Spleen (tissue), 11 donors: ENCODE measurements around the gene ILF2. TPM values are rescaled to one million over a fixed set of nuclear protein-coding genes. Genes with fewer than 3 reads are reported as not detected.
A peak's percentile ranks its signal among the peaks of the same experiment; 100 is the strongest.

Experiments
- DNase-seq: peaks from one replicate; pipeline ENCODE4 v3.0.0-alpha.2; 2020
- H3K27ac ChIP-seq, 8 donors: fragments of 200-600 bp; sonication (generic) in 7 of 8; 1 replicate in 4 of 8; 2 replicates in 4 of 8; pipeline versions ENCODE4 v1.5.0 to v1.8.0; 2016 to 2021; ENCODE audit warnings: inconsistent platforms in 4 of 8, mild to moderate bottlenecking in 4 of 8, moderate library complexity in 1 of 8
- H3K27me3 ChIP-seq, 7 donors: fragments of 200-600 bp; sonication (generic) in 6 of 7; replicated peaks in 1 of 7; 1 replicate in 4 of 7; 2 replicates in 3 of 7; pipeline versions ENCODE4 v1.5.0 to v1.8.0; 2016 to 2021; ENCODE audit warnings: inconsistent platforms in 3 of 7, mild to moderate bottlenecking in 1 of 7
- H3K36me3 ChIP-seq, 6 donors: fragments of 200-600 bp; sonication (generic) in 5 of 6; 1 replicate in 4 of 6; 2 replicates in 2 of 6; pipeline versions ENCODE4 v1.5.0 to v1.8.0; 2016 to 2021; ENCODE audit warnings: inconsistent platforms in 2 of 6
- H3K4me1 ChIP-seq, 6 donors: fragments of 200-600 bp; sonication (generic) in 5 of 6; 1 replicate in 3 of 6; 2 replicates in 3 of 6; pipeline versions ENCODE4 v1.5.0 to v1.8.0; 2016 to 2021; ENCODE audit warnings: inconsistent platforms in 3 of 6
- H3K4me3 ChIP-seq, 8 donors: fragments of 200-600 bp; sonication (generic) in 7 of 8; 1 replicate in 4 of 8; 2 replicates in 4 of 8; pipeline versions ENCODE4 v1.5.0 to v1.8.0; 2016 to 2021; ENCODE audit warnings: inconsistent platforms in 4 of 8, mild to moderate bottlenecking in 4 of 8, moderate library complexity in 2 of 8
- H3K9me3 ChIP-seq, 8 donors: fragments of 200-600 bp; sonication (generic) in 7 of 8; 1 replicate in 4 of 8; 2 replicates in 4 of 8; pipeline versions ENCODE4 v1.5.0 to v1.8.0; 2016 to 2021; ENCODE audit warnings: inconsistent platforms in 4 of 8
- POLR2A ChIP-seq, 3 donors: fragments of 450-650 bp; IDR thresholded peaks; one replicate each; pipeline ENCODE4 v1.5.1; 2017; ENCODE audit warnings: antibody characterized with exemption in 3 of 3, mild to moderate bottlenecking in 1 of 3
- POLR2AphosphoS5 ChIP-seq, 3 donors: sonication (generic); formaldehyde crosslinking; IDR thresholded peaks; one replicate each; pipeline ENCODE4 v1.5.1; 2017; ENCODE audit warnings: antibody characterized with exemption in 3 of 3
- WGBS, 5 donors: extraction: QIAGEN DNeasy Blood & Tissue Kit in 3 of 5; methylation state at CpG; one replicate each; pipeline versions ENCODE4 v1.1.5 to v1.1.7; 2013 to 2018; 5-methylcytosine and 5-hydroxymethylcytosine counted together
- intact Hi-C: fragments of 100-400 bp; cut with DNase I; formaldehyde crosslinking; loops from one replicate; pipeline ENCODE4 v1.15.0; 2023; ENCODE audit warnings: low total_unique reads
- polyA plus RNA-seq, 3 donors: library from polyadenylated mRNA; stranded (reverse); fragments of 200-250 nt; gene quantifications; one replicate each; pipeline ENCODE4 v1.2.1, GENCODE V29; 2013
- total RNA-seq, 7 donors: library from RNA; depleted of rRNA in 3 of 7; stranded (reverse); fragments of >200 nt in 3 of 7; fragmentation: NEBNext Ultra II Directional in 4 of 7; extraction: Animal tissue kit (Norgen Biotek cat#: 25700) in 4 of 7; gene quantifications; one replicate each; pipeline versions ENCODE4 v1.1.0 to v1.2.1, GENCODE V29; 2016 to 2021
- TF ChIP-seq, protein P1 (sequence below), 11 experiments: fragments of 200-600 bp in 7 of 11; fragments of 450-650 bp in 4 of 11; sonication (generic) in 4 of 11; IDR thresholded peaks in 8 of 11; conservative IDR thresholded peaks in 3 of 11; 1 replicate in 7 of 11; 2 replicates in 4 of 11; pipeline versions ENCODE4 v1.4.0 to v1.8.0; 2016 to 2021; ENCODE audit warnings: antibody characterized with exemption in 11 of 11, inconsistent platforms in 4 of 11, mild to moderate bottlenecking in 1 of 11
- donor health status: healthy with polysubstance abuse.
- donor health status: DM: no; HTN: no; CAD: no; lungs with moderate emphysema.
- donor health status: DM: no; HTN: no; CAD: no.
- donor health status: Bipolar disorder and iron deficiency.
- donor health status: healthy.
- donor health status: DM: no; HTN: no; CAD: no.
- donor health status: DM: yes; HTN: yes; CAD: no.

The ILF2 gene
- total and polyA plus RNA-seq, 10 donors = 54.9 to 105 (median 83.9) TPM

DNA sequence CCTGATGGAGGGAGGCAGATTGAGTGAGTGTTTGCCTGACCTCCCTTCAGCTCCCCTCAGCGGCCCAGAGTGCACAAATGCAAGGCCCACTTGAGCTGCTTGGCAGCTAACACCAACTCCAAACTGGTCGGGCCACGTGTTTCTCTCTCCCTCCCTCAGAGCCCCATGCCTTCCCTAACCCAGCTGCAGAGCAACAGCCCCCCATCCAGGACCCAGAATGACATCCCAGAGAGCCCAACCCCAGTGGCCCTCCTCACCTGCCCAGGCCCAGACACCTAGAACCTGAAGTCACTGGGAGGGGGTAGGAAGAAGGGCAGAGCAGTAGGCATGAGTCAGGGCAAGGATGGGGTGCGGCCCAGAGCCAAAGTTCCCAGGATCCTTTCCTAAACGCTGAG is 53.9 kb downstream of the ILF2 start:
- TF ChIP-seq, protein P1, sequence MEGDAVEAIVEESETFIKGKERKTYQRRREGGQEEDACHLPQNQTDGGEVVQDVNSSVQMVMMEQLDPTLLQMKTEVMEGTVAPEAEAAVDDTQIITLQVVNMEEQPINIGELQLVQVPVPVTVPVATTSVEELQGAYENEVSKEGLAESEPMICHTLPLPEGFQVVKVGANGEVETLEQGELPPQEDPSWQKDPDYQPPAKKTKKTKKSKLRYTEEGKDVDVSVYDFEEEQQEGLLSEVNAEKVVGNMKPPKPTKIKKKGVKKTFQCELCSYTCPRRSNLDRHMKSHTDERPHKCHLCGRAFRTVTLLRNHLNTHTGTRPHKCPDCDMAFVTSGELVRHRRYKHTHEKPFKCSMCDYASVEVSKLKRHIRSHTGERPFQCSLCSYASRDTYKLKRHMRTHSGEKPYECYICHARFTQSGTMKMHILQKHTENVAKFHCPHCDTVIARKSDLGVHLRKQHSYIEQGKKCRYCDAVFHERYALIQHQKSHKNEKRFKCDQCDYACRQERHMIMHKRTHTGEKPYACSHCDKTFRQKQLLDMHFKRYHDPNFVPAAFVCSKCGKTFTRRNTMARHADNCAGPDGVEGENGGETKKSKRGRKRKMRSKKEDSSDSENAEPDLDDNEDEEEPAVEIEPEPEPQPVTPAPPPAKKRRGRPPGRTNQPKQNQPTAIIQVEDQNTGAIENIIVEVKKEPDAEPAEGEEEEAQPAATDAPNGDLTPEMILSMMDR (IDR thresholded peaks at IDR 0.05 in 8 of 11, conservative IDR thresholded peaks at IDR 0.05 in 3 of 11) = no peak
- TF ChIP-seq POLR2A (IDR thresholded peaks at IDR 0.05) = no peak
- no peak for TF ChIP-seq POLR2AphosphoS5 (IDR thresholded peaks at IDR 0.05)
- intact Hi-C loops = loop anchor here (5.0 kb wide), 1 partner anchor 45 kb away; no protein-coding TSS in a partner anchor
- peaks cover 12 to 55% (median 34%) of the 10 kb centered on the region in 6 donors for H3K4me1 ChIP-seq
- DNase-seq = no peak
- H3K36me3 ChIP-seq = peaks cover 0 to 14% (median 0%) of the 10 kb centered on the region in 6 donors
- WGBS, 5 donors = 55 to 90% (median 75%) methylated on average over 4 to 5 of the region's 5 CpGs
- H3K27me3 ChIP-seq = no peaks in the 10 kb centered on the region
- no peaks in the 10 kb centered on the region for H3K9me3 ChIP-seq
- H3K4me3 ChIP-seq = no peak overlapping the region
- H3K27ac ChIP-seq = peak overlapping the region in 7 of 8 donors; percentile 22 to 90 (median 48)

DNA sequence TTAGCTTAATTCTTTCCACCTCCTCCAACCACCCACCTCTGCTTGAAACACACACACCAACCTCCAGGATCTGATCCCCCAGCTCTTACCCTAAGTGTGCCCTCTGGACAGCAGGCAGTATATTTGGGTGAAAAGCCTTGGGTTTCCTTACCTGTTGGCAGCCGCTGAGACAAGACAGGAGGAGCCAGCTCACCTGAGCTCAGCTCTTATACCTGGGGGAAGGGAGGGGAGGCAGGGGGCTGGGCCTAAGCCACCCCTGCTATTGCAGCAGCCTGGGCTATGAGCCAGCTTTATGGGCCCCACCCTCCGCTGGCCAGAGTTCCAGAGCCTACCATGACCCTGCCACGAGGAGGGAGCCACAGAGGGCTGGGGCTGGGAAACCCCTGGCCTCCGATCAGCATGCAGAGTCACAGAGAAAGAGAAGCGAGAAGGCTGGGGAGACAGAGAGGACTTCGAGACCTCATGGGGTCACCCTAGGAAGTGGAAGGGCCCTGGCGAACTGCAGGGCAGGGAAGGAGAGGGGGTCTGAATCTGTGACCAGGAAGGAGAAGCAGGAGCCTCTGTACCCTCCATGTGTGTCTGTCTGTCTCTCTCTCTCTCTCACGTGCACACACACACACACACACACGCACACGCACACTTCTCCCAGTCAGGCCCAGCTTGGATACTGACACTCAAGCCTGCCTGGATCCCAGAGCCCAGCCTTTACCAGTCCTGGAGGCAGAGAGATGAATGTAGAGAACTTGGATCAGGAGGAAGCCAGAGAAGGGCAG is 54.5 kb downstream of the ILF2 start, which contains the start of gene S100A14:
Gene S100A14, minus strand, starts transcription at position 182 of the 773 bp plus-strand sequence. CDS start 467 bp downstream, outside the sequence.
- intact Hi-C loops = loop anchor here (5.0 kb wide), 1 partner anchor 44 kb away; no protein-coding TSS in a partner anchor
- peak; percentile 70 for DNase-seq
- Histone ChIP-seq H3K4me1 (peaks cover 12 to 57% (median 34%) of the 10 kb centered on the region in 6 donors), H3K27me3 (no peaks in the 10 kb centered on the region), H3K4me3 (no peak within 1 kb of the TSS), H3K9me3 (no peaks in the 10 kb centered on the region), H3K27ac (peak within 1 kb of the TSS in 7 of 8 donors; percentile 22 to 90 (median 48)), H3K36me3 (peaks cover 0 to 14% (median 0%) of the 10 kb centered on the region in 6 donors)
- TF ChIP-seq POLR2AphosphoS5 (IDR thresholded peaks at IDR 0.05) (peak in 1 of 3 donors; percentile 26), POLR2A (IDR thresholded peaks at IDR 0.05) (no peak)
- TF ChIP-seq, protein P1 (IDR thresholded peaks at IDR 0.05 in 8 of 11, conservative IDR thresholded peaks at IDR 0.05 in 3 of 11) = no peak
- 57 to 74% (median 72%) methylated on average over 9 to 10 of the region's 10 CpGs for WGBS, 5 donors

DNA sequence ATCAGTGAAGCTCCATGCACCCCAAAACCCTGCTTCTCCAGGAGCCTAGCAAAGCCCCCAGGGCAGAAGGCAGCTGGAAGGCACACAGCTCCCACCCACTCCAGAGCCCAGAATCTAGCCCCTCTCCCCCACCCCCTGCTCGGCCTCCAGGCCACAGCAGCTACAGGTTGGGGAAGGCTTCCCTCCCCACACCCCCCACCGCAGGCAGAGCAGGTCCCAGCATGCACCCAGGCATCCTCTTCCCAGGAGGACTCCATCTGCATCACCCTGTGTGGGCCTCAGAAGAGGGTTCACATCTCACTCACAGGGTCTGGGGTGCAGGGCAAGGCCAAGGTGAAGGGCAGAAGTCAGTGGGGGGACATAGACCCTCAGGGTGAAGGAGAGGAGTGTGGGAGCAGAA is 55.4 kb downstream of the ILF2 start:
- Histone ChIP-seq H3K9me3 (no peaks in the 10 kb centered on the region), H3K27ac (peak overlapping the region in 2 of 8 donors; percentile 46 to 90), H3K27me3 (no peaks in the 10 kb centered on the region), H3K4me1 (peaks cover 14 to 66% (median 38%) of the 10 kb centered on the region in 6 donors), H3K36me3 (peaks cover 0 to 14% (median 0%) of the 10 kb centered on the region in 6 donors), H3K4me3 (no peak overlapping the region)
- intact Hi-C loops = loop anchor here (5.0 kb wide), 1 partner anchor 43 kb away; no protein-coding TSS in a partner anchor
- no peak for DNase-seq
- no peak for TF ChIP-seq POLR2A (IDR thresholded peaks at IDR 0.05)
- TF ChIP-seq POLR2AphosphoS5 (IDR thresholded peaks at IDR 0.05) = no peak
- TF ChIP-seq, protein P1 (IDR thresholded peaks at IDR 0.05 in 8 of 11, conservative IDR thresholded peaks at IDR 0.05 in 3 of 11) = no peak
- 83 to 100% (median 93%) methylated on average over 1 to 2 of the region's 2 CpGs for WGBS, 5 donors

DNA sequence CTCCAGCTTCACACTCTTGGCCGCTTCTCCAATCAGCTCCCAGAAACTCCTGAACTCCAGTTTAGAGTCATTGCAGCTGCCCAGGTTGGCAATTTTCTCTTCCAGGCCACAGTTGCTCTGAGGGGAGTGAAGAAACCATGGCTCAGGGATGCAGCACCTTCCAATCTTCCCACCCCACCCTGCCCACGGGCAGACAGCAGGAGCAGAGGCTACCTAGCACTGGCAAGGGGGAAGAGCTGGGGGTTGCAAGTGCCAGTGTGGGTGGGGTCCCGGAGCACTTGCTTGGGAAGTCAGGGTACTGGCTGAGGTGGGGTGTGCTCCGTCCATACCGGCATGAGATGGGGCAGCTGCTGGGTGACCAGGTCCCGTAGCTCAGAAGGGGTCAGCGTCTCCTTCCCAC is 55.9 kb downstream of the ILF2 start:
- peak overlapping the region in 3 of 8 donors; percentile 2 to 90 (median 88) for H3K27ac ChIP-seq
- H3K36me3 ChIP-seq = peaks cover 0 to 10% (median 0%) of the 10 kb centered on the region in 6 donors
- no peak overlapping the region for H3K4me3 ChIP-seq
- no peak for TF ChIP-seq POLR2A (IDR thresholded peaks at IDR 0.05)
- no peak for TF ChIP-seq POLR2AphosphoS5 (IDR thresholded peaks at IDR 0.05)
- WGBS, 5 donors = 88 to 100% (median 93%) methylated on average over 5 to 7 of the region's 7 CpGs
- no peak for DNase-seq
- H3K9me3 ChIP-seq = no peaks in the 10 kb centered on the region
- H3K4me1 ChIP-seq = peaks cover 14 to 71% (median 43%) of the 10 kb centered on the region in 6 donors
- intact Hi-C loops = loop anchor here (5.0 kb wide), 1 partner anchor 43 kb away; no protein-coding TSS in a partner anchor
- H3K27me3 ChIP-seq = no peaks in the 10 kb centered on the region
